Left renal cortex interstitium (tissue), 4 donors: ENCODE data around the gene FGF11. TPM values are rescaled to one million over a fixed set of nuclear protein-coding genes. Genes with fewer than 3 reads are reported as not detected.

Source experiments
- DNase-seq, 4 donors: peaks; one replicate each; pipeline ENCODE4 v3.0.0-alpha.2; 2013; ENCODE audit warnings: low read depth in 4 of 4, low spot score in 2 of 4, missing footprints in 1 of 4
- polyA plus RNA-seq, 4 donors: library from polyadenylated mRNA; unstranded; fragments of 120-200 nt; gene quantifications; one replicate each; pipeline ENCODE4 v1.2.1, GENCODE V29; 2013; ENCODE audit not compliant: insufficient read length in 4 of 4

The FGF11 gene
- 1 to 10 TPM; 6.1 to 6.9 (median 6.4) TPM for polyA plus RNA-seq

DNA sequence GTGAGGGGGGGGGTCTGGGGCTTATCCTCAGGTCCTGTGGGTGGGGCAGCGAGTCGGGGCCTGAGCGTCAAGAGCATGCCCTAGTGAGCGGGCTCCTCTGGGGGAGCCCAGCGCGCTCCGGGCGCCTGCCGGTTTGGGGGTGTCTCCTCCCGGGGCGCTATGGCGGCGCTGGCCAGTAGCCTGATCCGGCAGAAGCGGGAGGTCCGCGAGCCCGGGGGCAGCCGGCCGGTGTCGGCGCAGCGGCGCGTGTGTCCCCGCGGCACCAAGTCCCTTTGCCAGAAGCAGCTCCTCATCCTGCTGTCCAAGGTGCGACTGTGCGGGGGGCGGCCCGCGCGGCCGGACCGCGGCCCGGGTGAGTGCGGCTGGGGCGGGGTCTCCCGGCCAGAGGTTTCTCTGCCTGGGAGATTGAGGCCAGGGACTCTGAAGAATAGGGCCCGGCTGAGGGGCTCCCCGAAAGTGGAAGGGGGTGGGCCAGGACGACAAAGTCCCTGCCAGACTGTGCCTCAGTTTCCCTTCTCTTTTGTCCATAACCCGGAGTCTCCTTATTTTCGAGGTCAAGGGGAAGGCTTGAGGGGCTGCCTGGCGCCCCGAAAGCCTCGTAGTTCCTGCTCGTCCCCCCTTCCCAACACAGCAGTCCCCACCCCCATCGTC, at the start of gene FGF11:
Gene FGF11, plus strand, starts transcription at position 51 of the 651 bp plus-strand sequence. Its CDS starts 109 bp downstream, at position 160.
- no peak for DNase-seq

- DNase-seq, result no peak
Measured at GRCh38 chr17:7389924-7390910, 49.1 kb upstream of the FGF11 start.

- DNase-seq, result no peak
Measured at GRCh38 chr17:7391307-7391706, 48.0 kb upstream of the FGF11 start.

DNA sequence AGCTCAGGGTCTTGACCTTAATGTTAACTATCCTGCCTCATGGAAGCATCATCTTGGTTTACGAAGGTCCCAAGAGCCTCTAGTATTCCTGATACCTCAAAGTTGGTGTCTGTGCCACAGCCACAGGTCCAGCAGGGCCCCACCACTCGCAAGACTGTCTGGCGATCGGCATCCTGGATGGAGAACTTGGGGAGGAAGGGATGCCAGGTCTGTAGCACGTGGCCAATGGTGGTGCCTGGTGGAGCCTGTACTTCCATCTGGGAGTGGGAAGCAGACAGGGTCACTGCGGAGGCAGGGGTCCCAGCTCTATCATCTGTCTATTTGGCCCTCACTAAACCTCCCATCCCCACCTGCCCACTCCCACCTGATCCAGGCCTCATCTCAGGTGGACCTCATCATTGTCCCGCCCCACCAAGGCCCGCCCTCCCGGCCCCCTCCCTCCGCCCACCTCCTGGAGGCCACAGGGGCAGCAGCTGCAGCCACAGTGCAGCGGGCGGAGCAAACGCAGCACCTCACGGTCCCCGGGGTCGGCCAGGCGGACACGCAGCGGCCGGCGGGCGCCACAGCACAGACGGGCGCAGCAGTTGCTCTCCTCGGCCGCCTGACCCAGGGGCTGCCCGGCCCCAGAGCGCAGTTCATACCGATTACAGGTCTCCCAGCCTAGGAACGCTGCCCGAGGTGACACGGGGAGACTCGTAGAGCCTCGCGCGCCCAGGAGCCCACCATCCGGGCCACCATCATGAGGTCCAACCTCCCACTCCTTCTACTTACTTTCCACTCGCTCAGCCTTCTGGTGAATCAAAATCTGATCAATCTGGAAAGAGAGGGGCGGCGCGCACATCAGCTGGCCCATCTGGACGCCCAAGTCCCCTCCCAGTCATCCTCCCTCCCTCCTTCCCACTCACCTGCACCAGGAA, 46.4 kb upstream of the FGF11 start:
- no peak for DNase-seq

- no peak for DNase-seq
Measured at GRCh38 chr17:7393613-7394451, 45.5 kb upstream of the FGF11 start.

- peak in 2 of 4 donors; percentile 63 to 76 for DNase-seq
Measured at GRCh38 chr17:7394452-7395191, 44.7 kb upstream of the FGF11 start, which contains the start of gene PLSCR3. Gene PLSCR3, minus strand, starts transcription at chr17:7394525. Its CDS starts 415 bp downstream, at chr17:7394110.

- no peak for DNase-seq
Measured at GRCh38 chr17:7396147-7396546, 43.2 kb upstream of the FGF11 start.

GRCh38 chr17:7398612-7399011, 40.7 kb upstream of the FGF11 start:
- DNase-seq, result no peak

DNA sequence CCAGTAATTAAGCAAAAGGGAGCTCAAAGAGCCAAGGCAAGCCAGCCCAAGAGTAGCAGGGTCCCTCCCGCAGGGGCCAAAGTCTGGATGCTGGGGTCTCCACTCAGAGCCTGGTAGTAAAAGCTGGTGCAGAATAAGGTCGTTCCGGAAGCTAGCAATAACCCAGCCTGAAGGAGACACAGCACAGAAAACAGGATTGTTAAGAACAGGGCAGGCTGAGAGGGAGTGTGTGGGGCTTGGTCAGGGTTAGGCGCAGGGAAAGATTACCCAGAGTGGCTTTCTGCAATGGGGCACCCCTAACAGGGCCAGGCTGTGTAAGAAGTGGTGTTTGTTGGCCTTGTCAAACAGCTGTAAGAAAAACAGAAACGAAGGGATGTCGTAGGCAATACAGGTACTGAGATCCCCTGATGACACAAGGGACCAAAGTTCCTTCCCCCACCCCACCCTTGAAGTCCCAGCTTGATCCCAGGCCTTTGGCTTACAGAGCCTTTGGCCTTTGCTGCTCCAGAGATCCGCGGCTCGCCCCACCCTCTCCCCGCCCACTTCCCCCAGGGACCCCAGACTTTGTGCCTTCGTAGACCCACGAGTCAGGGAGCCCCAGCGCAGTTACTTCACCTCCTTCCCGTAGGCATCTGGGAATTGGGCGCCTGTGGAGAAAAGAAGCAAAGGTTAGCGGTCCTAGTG, 36.1 kb upstream of the FGF11 start:
- no peak for DNase-seq

DNA sequence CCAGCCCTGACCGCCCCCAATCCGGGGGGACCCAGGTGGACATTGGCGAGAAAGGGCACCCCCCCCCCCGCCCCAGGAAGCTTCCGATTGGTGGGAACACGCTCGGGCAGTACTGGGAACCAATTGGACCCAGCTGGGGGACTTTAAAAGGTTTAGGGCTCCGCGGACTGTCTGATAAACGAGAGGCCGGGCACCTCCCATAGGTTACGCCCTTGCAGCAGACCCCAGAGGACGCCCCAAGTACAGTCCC, 35.7 kb upstream of the FGF11 start:
- DNase-seq, result no peak

DNA sequence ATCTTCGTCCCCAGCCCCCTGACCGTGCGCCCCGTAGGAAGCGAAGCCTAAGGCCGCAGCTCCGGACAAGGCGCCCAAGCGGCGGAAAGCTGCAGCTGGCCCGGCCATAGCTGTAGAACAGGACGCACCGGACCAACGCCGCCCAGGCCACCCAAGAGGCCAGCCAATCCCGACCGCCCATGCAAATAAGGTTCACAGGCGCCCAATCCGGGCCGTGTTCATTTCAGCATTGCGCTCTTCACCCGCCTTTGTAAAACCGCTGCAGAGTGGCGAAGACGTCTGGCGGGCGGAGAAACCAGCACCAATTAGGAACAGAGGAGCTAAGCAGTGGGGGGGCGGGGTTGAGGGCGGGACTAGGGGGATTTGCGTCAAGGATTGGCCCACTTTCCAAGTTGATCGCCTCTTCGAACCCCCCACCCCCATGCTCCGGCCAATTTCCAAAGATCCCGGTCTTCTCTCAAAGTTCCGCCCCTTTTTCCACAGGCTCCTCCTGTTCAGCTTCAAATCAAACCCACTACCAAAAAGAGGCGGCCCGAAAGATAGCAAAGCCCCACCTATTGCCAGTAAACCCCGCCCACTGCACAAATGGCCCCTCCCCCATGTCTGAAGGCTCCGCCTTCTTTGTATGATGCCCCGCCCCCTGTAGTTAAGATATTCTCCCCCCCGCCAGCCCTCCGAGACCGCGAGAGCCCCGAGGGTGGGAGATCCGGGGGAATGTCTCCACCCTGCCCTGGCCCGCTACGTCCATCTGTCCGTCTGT, 35.2 kb upstream of the FGF11 start, which contains the start of gene TMEM256:
Gene TMEM256, minus strand, starts transcription at position 121 of the 760 bp plus-strand sequence. Its CDS starts 13 bp downstream, at position 108.
- DNase-seq, result peak; percentile 95 to 99 (median 98)

GRCh38 chr17:7404737-7405349, 34.5 kb upstream of the FGF11 start:
- no peak for DNase-seq

- DNase-seq, result no peak
Measured at GRCh38 chr17:7405350-7406234, 33.7 kb upstream of the FGF11 start.

DNA sequence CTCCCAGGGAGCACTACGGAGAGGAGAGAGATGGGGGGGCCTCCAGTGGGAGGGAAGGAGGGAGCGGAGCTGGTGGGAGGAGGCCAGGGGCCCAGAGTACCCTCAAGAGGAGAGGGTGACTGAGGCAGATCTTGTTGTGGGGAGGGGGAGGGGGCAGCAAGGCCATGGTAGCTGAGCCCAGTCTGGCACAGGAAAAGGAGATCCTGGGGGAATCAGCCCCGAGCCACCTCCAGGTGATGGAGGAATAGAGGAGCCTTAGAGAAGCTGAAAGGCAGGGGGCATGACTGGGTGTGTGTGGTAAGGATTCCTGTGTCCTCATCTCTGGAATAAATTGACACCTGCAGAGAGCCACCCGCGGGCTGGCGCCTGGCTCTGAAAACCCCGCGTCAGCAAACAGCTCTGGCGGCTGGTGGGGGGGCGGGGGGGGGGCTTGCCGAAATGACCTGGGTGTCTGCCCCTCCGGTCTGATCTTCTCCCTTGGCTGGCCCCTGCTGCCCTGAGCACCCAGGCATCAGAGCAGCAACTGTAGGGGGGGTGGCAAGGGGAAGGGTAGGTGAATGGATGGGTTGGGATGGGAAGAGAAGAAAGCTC, 33.0 kb upstream of the FGF11 start:
- DNase-seq, result no peak

DNA sequence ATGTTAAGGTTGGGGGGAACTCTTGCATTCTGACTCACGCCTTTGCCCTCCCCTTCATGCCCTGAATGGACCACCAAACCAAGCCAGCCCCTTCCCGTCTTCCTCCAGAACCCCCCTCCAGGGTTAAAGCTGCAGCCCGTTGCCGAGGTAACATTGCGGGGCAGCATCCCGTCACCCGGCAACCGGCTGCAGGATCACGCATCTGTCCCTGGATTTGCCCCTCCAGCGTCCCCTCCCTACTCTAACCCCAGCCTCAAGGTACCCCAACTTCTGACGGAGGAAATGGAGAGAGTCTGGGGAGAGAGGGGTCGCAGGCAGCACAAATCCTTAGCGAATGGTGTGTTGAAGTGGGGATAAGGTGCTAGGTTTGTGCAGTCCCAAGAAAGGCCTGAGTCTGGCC, 32.2 kb upstream of the FGF11 start:
- DNase-seq, result no peak
